Measurements from ENCODE around the gene MS4A18.

The MS4A18 gene

DNA sequence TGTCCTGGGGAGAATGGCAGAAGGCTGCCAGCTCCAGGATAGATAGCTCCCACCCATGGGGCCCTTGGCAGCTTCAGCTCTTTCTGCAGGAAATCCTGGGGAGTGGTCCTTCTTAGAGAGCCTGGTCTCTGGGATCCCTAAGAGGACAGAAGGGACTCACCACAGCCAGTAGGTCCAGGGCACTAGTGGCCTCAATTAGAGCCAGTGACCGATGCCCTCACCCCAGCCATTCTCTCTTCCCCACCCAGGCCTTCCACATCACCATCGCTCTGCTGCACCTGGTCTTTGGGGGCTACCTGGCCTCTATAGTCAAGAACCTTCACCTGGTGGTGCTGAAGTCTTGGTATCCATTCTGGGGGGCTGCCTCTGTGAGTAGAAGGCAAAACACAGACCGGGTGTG lies 66.2 kb downstream of the MS4A18 start:
- no peak for DNase-seq

DNA sequence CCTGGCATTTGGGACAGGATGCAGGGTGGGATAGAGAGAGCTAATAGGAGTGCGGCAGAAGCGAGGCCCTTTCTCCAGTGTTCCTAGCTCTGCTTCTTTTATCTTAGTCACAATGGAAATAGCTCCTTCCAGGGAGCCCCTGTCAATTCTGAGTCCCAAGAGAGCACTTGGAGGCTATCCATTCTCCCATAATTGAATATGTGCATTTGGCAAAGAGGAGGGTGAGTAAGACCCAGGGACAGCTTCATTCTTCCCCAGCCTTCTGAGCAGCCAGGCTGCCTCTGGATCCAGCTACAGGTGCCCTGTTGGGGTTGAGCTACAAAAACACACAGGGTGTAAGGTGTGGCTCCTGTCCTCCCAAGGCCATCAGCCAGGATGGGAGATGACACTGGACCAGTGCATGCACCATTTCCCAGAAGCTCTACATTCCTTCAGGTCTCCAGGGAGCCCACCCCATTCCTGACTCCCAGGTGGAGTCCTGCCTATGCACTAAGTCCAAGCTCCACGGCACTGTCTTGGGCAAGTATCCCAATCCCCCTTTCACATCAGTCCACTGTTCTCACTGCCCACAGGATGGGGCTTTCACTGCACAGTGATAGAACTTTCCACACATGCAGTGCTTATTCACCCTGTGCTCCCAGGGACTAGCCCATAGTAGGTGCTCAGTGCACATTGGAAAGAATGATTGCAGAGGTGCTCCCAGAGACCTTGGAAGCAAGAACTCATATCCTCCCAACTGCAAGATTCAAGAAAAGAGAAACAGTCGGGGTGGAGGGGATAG lies 66.8 kb downstream of the MS4A18 start:
- no peak for DNase-seq

DNA sequence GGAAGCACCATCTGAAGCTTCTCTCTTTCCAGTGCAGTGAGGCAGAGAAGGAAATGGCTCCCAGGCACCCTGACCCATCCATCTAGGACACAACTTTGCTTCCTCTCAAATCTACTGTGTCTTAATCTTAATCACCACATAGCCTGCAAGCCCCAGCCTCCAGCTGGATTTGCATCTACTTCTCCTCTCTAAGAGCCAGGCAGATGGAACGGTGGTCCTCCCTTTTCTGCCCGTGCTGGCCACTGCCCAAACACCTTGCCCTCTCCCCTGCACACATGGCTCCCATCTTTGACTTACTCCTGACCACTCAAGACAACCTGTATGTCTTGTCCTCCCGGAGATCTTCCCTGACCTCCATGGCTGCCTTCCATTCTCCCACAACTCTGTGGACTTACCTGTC lies 68.0 kb downstream of the MS4A18 start:
- no peak for DNase-seq
